HG03159 (cell line): ENCODE results near the gene VRK1.
"Not testable (repeated sequence)": the region's sequence is repeated elsewhere in the genome, so short reads cannot be mapped to it uniquely, and the experiment has no call there.

Source experiments
- ATAC-seq: cut with Tn5 transposase; IDR thresholded peaks from one replicate; pipeline ENCODE4 v1.9.1; 2021; ENCODE audit warnings: mild to moderate bottlenecking, moderate library complexity; ENCODE audit not compliant: unreplicated experiment

VRK1 gene

DNA sequence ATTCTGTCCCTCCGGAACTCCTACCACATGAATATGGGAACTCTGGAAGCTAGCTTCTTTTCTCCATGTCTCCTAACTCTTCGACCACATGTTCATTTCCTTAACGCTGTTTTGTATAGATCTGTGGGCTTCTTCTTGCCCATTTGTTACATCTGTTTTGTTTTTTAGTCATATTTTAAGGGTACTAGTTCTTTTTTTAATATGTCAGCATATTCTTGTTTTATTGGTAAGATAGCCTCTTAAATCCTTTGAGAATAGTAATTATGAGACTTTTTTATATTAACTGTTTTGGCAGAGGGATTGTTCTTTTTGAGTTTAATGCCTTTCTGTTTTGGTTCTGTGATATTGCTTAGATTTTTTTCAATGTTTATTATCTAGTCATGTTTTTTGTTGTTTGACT, 70.5 kb downstream of the VRK1 start:
- ATAC-seq, result no peak

DNA sequence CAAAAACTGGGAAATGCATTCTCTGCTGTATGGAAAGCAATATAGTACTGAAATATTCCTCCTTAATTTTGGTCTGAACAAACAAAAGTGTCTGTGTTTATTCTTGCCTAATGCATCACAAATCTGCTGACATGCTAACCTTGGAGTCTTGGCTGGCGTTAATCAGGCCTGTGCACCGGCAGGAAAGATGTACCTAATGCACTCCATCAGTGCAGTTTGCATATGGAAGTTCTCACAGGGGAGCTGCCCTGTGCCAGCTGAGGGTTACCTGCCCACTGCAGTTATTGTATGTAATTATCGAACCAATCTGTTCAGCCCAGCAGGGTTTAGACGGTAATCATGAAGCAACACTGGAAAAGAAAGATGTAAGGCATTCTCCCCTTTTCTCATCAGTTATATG, 76.9 kb downstream of the VRK1 start:
- ATAC-seq, result no peak

DNA sequence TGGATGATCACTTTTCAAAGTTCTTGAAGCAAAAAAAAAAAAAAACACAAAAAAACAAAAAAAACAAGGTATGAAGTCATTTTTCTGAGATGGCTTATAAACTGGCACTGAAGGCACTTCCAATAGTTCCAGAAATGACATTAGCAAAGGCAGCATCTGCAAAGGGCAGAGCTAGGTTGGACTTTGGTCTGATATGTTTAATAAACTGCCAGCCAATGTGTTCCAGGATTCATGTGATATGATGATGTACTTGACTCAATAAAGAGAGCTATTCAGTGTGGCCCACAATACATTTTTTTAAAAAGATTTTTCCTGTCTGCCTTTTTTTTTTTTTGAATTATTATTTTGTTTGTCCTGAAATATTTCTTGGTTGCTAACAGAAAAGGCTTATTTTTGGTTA, 79.6 kb downstream of the VRK1 start:
- no peak for ATAC-seq

DNA sequence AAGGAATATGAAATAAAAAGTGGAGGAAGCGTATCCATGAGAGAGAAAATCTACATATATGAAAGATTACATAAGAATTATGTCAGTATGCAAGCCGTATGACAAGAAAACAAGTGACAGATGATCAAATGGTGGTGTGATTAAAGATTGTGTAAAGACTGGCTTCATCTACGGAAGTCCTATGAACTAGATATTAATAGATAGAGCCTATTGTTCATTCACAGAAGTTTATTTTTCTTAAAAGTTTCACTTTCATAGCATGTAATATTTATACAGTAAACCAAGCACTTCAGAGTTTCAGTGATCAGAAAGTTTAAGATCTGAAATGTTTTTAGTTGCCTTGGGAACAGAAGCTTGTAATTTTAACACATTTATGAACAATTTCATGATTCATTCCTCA, 84.5 kb downstream of the VRK1 start:
- peak; percentile 92 for ATAC-seq

DNA sequence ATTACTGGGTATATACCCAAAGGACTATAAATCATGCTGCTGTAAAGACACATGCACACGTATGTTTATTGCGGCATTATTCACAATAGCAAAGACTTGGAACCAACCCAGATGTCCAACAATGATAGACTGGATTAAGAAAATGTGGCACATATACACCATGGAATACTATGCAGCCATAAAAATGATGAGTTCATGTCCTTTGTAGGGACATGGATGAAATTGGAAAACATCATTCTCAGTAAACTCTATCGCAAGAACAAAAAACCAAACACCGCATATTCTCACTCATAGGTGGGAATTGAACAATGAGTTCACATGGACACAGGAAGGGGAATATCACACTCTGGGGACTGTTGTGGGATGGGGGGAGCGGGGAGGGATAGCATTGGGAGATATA, 86.8 kb downstream of the VRK1 start:
- ATAC-seq, result not testable (repeated sequence)

DNA sequence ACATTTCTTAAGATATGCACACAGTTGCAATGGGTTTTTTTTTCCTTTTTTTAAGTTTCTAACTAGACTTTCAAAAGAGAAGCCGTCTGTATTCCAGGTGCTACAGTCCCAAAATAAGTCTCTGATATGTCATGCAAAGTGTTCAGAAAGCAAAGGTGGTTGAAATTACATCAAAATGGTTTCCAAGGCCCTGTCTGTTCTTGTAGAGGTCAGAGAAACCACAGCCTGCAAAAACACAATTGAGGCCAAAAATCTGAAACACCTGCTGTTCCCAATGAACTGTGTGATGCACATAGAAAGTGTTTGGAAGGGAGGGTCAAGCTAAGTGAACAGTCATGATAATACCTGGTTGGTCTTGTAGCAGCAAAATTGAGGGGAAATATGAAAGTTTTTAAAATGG, 91.0 kb downstream of the VRK1 start:
- ATAC-seq, result no peak

DNA sequence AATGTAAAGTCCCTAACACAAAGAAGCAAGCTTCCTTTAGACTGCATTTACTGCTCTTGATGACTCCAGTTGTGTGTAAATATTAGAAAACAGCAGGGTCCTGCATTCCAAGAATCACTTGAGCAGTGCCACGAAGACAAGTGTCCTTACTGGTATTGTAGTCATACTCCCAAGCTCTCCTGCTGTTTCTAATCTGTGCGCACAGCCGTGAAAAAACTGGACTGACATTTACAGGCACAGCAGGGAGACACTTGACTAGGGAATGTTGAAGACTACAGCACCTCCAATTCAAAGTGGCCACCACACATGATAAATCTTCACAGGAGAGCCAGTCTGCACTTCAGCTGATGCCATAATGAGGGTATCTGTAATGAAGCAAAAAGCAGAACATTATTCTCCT, 91.4 kb downstream of the VRK1 start:
- no peak for ATAC-seq

DNA sequence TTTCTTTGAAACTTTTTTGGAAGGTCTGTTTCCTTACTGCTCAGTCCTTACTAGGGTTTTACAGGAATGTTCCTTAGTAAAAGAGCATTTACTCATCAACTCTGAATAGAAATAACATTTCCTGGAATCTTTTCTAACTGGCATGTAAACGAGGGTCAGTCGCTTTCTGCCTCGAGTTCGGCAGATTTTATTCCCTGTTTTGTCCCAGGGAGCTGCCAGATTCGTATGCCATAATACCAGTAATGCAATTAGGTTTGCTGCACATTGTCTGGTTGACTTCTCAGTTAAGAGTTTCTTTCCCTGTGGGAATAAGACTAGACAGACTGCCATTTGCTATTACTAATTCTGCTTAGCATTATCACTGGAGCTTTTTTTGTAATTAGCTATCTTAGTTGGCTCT, 91.9 kb downstream of the VRK1 start:
- no peak for ATAC-seq

DNA sequence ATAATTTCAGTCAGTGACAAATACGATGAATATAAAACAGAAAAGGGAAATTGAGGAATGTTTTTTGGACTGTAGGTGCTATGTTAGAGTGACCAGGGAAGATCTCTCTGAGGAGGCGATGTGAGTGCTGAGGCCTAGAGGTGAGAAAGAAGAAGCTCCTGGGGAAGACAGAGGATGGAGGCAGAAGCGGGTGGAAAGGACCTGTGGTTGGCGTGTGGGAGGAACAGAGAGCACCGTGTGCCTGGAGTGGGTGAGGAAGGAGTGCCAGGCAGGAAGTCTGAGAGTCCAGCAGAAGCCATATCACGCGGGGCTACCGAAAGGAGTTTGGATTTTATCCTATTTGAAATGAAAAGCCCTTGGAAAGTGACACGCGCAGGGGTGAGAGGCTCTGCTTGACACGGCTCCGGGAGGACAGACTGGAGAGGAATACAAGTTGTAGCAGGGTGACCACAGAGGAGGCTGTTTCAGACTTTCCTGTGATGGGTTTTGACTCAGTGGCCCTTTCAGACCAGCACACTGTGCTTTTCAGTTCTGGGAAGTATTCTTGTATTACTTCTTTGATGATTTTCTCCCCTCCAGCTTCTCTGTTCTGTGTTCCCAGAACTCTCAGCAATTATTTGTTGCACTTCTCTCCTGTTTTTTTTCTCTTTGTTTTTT, 96.9 kb downstream of the VRK1 start:
- ATAC-seq, result no peak

DNA sequence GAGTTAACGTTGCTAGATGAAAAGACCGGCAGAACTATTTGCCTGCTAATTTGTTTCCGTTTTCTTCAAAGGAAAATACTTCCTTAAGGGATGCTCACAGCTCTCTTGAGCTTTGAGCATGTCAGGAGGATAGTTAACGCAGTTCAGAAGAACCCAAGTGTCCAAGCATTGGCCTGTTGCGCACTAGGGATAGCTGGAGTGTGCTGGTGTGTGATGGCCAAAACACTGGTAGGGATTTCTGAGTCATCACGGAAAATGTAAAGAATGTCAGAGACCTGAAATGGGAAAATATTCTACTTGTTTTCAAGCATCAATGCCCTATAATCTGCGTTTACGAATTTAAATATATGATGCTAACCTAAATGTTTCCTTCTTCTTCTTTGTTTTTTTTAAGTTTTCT, 97.8 kb downstream of the VRK1 start:
- no peak for ATAC-seq

DNA sequence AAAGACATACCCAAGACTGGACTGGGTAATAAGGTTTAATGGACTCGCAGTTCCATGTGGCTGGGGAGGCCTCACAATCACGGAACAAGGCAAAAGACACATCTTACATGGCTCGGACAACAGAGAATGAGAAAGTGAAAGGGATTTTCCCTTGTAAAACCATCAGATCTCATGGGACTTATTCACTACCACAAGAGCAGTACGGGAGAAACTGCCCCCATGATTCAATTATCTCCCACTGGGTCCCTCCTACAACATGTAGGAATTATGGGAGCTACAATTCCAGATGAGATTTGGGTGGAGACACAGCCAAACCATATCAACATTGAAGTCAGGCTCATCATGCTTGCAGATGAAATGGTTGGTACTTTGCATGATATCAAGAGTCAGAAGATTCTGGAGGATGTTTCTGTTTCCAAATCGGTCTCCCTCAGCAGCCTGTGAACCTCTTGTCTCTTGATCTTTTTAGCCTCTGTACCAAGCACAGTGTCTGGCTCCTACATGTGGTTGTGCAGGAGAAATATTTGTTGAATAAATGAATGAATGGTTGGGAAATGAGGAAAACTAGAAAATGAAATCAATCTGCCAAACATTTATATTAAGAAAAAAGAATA, 98.6 kb downstream of the VRK1 start:
- ATAC-seq, result no peak

DNA sequence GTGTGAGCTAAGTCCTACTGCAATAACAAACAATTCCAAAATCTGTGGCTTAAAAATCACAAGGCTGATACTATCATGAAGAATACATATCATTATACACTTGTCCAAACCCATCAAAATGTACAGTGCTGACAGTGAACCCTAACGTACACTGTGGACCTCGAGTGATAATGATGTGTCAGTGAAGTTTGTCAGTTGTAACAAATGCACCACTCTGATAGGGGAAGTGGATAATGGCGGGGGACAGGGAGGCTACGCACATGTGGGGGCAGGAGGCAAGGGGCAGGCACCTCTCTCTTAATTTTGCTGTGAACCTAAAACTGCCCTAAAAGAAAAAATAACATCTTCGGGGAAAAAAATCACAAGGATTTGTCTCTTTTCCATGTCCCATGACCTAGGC, 100.0 kb downstream of the VRK1 start:
- ATAC-seq, result no peak

DNA sequence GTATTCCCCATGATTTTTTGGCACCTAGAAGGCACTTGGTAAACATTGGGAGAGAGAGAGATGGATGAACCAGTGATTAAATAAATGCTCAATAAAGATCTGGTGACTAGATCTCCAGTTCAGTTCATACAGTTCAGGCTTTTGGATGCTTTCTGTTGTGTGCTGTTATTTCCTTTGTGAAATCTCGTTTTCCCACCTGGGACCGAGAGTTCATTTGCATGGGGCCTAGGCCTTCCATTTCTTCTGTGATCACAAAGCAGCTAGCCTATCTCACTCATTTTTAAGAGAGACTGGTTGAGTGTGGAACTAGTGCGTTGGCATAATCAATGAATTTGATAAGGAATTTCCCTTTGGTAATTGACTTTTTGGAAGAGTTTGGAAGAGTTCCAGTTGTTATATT, 104.0 kb downstream of the VRK1 start:
- peak; percentile 77 for ATAC-seq

DNA sequence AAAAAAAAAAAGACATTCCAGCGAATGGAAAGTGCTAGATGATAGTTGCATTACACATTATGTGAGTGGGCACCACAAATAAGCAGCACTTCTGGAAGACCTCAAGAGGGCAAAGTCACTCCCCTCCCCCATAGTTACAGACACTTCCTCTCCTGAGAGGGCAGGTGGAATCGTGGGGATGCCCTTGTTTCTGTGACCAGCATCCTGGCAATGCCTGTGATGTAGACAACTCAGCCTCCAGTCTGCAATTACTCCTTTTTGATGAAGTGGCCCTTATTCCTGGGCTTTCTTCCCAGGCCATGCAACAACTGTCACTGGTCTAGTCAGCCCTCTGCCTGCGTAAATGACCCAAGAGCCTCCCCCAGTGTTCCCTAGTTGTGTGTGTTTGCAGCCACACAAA, 104.8 kb downstream of the VRK1 start:
- ATAC-seq, result no peak

DNA sequence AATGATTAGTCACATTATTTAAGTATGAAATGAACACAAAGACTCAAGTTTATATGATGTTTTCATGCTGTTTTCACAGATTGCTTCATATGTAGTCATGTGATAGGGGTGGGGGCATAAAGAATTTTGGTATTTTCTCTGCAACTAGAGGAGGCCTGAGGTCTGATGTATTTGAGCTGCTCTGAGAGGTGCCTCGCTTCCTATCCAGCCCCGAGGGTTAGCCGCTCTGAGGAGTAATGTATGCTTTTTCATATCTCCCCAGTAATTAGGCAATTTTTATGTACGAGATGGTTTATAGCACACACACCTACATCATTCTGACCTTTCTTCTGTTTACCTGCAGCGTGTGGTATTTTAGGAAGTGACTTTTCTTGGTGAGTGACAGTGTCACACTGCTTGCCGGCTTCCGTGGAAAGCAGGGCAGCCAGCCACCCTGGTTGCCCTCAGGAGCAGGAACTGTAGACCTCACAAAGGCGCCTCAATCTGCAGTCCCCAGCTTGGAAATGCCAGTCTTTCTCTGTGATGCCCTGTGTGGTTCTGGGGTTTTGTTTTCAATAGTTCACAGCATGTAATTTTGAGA, 106.4 kb downstream of the VRK1 start:
- ATAC-seq, result no peak

DNA sequence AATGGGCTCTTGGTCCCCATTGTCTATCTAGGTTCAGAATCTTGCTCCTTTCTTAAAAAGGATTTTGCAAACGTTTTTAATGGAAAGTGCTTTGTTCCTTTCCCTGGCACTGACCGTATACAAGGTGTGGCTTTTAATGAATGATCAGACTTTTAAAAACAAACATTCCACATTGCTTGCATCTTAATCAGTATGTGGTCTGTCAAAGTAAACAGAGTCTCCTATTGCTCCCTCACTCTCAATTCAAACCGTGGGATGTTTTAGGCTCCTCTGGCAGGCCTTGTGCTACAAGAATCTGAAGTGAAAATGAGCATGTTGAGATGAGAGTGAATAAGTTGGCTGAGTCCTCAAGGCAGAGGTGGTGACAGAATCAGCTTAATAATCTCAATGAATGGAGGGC, 107.0 kb downstream of the VRK1 start:
- no peak for ATAC-seq

DNA sequence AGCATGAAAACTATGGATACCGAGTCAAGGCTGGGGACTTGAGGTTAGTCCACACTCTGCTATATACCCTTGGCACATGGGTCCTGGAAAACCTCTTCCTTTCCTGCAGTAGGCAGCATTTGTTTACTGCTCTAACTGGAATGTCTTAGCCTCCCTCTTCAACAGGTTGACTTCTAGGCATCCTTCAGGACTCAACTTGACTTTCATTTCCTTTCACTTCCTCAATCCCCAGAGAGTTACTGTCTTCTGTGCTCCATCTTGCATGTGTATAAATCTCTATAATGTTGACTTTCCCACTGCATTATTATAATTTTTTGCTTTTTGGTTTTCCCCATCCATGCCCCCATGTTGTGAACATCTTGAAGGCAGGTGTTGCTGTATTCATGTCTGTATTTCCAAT, 107.9 kb downstream of the VRK1 start:
- ATAC-seq, result no peak

DNA sequence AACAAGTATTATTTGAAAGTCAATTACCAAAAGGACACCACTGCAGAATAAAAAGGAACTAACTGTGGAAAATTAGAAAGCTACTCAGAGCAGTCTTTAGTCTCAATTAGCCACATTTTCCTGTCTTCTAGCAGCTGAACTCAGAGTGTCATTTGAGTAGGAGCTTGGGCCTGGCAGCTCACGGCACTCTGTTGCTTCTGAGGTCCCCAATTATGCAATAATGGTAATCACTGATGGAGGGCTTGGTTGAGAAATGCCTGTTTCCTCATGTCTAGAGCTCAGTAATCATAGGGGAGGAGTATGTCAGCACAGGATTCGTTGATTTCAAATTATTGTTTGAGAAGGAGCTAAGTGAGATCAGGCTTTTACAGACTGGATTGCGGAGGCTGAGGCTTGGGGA, 108.6 kb downstream of the VRK1 start:
- no peak for ATAC-seq

DNA sequence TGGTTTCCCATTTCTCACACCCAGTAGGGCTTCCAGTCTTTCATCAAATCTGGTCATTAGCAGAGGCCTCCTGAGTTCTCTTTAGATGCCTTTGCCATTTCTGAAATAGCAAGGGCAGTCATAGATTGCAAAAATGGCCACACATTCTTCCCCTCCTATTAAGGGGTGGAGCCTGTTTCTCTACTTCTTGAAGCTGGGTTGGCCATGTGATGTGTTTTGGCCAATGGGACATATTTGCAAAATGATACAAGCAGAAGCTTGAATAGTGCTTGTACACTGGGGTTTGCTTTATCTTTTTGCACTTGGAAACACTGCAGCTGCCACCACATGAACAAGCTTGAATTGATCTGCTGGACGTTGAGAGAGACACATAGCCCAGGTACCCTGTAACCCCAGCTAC, 109.3 kb downstream of the VRK1 start:
- no peak for ATAC-seq

DNA sequence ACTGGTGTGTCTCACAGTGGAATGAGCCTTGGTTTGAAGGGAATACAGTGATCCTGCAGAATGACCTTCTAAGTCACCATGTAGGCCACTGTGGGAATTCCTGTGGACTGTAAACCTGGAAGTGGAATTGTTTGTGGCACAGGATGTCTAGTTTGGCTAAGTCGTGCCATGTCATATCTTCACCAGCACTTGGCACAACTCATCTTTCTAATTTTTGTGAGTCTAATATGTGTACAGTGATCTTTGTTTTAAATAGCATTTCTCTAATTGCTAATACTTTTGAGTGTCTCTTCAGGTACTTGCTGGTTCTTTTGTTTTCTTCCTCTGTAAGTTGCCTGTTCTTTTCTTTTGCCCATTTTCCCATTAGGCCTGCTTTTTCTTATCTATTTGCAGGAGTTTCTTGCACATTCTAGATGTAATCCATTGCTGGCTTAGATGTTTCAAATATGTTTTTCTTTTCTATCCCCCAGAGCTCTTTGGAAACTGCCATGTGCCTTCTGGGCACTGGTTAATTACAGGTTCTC, 112.7 kb downstream of the VRK1 start:
- ATAC-seq, result no peak

DNA sequence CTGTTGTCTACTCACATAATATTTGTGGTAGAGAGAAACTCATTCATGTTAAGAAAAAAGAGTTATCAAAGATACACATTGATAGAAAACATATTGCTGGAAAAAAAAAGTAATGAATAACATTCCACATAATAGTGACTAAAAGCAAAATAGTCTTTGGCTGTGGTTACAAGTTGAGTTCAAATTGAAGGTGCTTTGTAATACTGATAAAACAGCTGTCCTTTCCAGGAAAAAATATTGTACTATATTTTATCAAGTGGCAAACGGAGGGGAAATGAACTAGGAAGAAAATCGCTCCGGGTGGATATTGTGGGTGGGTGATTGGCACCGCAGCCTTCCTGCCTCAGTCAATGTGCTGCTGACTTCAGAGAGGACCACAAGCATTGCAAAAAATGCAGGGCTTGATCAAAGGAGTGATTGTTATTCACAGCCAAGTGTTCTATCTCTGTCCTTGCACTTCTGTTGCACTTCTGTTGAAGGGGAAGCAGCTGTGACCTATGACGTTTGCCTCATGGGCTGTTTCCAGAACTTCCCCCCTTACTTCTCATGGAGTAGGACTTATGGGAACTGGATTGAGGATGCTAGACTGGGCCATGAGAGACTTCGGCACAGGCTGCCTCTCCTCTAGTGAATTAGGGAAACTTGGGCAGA, 114.4 kb downstream of the VRK1 start:
- ATAC-seq, result no peak

DNA sequence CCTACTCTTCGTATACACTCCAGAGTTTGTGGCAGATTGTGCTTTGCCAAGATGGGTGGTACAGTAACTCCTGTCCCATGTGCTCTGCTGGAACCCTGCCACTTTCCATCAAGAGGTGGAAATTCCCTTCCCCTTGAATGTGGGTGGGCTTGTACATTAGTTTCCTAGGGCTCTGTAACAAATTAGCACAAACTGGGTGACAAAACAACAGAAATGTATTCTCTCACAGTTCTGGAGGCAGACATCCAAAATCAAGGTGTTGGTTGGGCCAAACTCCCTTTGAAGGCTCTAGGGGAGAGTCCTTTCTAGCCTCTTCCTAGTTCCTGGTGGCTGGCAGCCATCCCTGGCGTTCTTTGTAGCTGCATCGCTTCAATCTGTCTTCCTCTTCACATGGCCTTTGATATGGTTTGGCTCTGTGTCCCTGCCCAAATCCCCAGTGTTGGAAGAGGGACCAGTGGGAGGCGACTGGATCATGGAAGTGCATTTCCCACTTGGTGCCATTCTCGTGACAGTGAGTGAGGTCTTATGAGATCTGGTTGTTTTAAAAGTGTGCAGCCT, 117.5 kb downstream of the VRK1 start:
- no peak for ATAC-seq
